ENCODE data around the gene ADCY2.

DNA sequence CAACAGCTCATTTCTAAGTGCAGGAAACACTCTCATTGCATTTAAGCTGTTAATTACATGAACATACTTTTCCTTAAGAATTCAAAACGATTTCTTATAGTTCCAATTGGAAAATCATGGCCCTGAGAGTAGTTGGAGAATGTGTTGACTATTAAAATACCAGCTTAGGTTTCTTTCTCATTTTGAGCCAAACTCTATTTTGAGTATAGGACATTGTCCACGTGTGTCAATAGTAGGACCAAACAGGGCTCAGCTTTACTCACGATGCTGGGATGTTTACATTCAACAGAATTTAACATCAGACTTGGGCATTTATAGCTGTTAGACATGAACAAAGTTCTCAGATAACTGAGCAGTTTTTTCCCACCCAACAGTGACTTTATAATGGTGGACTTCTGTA, 39.6 kb downstream of the ADCY2 start:
- TF ChIP-seq CTCF (IDR thresholded peaks at IDR 0.05) (no peak), POLR2A (IDR thresholded peaks at IDR 0.05) (no peak), POLR2AphosphoS5 (IDR thresholded peaks at IDR 0.05; ENCODE audit: insufficient read depth in 1 of 2, low read depth in 1 of 2) (no peak)
